Small intestine (tissue), 7 donors: ENCODE measurements around the gene NPB. TPM values are rescaled to one million over a fixed set of nuclear protein-coding genes. Genes with fewer than 3 reads are reported as not detected.

Experiments used
- DNase-seq, 2 donors: peaks; one replicate each; pipeline versions ENCODE4 v3.0.0 to v3.0.0-alpha.2; 2013
- FAIRE-seq: peaks from 2 replicates; lab custom pipeline; 2012; peaks lifted over from hg19 to GRCh38; lab: Jason Lieb, UNC
- H3K27ac ChIP-seq, 3 donors: one replicate each; pipeline ENCODE4 v1.5.1; 2013; ENCODE audit warnings: low read length in 2 of 3, mild to moderate bottlenecking in 2 of 3, control low read depth in 1 of 3, inconsistent platforms in 1 of 3, low read depth in 1 of 3, moderate library complexity in 1 of 3
- H3K27me3 ChIP-seq, 3 donors: one replicate each; pipeline ENCODE4 v1.6.1; 2013; ENCODE audit warnings: low read length in 3 of 3, inconsistent platforms in 1 of 3; ENCODE audit not compliant: control insufficient read depth in 3 of 3, insufficient read depth in 3 of 3
- H3K36me3 ChIP-seq, 3 donors: one replicate each; pipeline ENCODE4 v1.6.1; 2013; ENCODE audit warnings: low read length in 3 of 3, inconsistent platforms in 1 of 3, low read depth in 1 of 3, mild to moderate bottlenecking in 1 of 3, moderate library complexity in 1 of 3; ENCODE audit not compliant: control insufficient read depth in 3 of 3, insufficient read depth in 2 of 3
- H3K4me1 ChIP-seq, 3 donors: one replicate each; pipeline ENCODE4 v1.6.1; 2013; ENCODE audit warnings: low read length in 2 of 3, inconsistent platforms in 1 of 3, low read depth in 1 of 3, mild to moderate bottlenecking in 1 of 3, moderate library complexity in 1 of 3; ENCODE audit not compliant: control insufficient read depth in 3 of 3, insufficient read depth in 2 of 3
- H3K4me3 ChIP-seq, 3 donors: one replicate each; pipeline ENCODE4 v1.5.1; 2013; ENCODE audit warnings: low read length in 3 of 3, control low read depth in 1 of 3, inconsistent platforms in 1 of 3, low read depth in 1 of 3, mild to moderate bottlenecking in 1 of 3, moderate library complexity in 1 of 3
- H3K9me3 ChIP-seq, 2 donors: one replicate each; pipeline ENCODE4 v1.6.1; 2013; ENCODE audit warnings: low read depth in 1 of 2, low read length in 1 of 2; ENCODE audit not compliant: control insufficient read depth in 2 of 2, insufficient read depth in 1 of 2
- WGBS, 3 donors: extraction: QIAGEN DNeasy Blood & Tissue Kit; methylation state at CpG; one replicate each; pipeline ENCODE4 v1.1.7; 2013; 5-methylcytosine and 5-hydroxymethylcytosine counted together
- polyA plus RNA-seq, 4 donors: library from polyadenylated mRNA; stranded (reverse) in 3 of 4; unstranded in 1 of 4; fragments of 200-250 nt in 3 of 4; fragments of 120-200 nt in 1 of 4; gene quantifications; one replicate each; pipeline versions ENCODE4 v1.2.1 to v1.2.3, GENCODE V29; 2013
- donor health status: healthy with polysubstance abuse.
- donor health status: control.
- donor health status: control.
- donor health status: Bipolar disorder and iron deficiency.
- donor health status: healthy.

Gene NPB
- polyA plus RNA-seq, 4 donors = 0.21 to 1.8 (median 0.59) TPM

DNA sequence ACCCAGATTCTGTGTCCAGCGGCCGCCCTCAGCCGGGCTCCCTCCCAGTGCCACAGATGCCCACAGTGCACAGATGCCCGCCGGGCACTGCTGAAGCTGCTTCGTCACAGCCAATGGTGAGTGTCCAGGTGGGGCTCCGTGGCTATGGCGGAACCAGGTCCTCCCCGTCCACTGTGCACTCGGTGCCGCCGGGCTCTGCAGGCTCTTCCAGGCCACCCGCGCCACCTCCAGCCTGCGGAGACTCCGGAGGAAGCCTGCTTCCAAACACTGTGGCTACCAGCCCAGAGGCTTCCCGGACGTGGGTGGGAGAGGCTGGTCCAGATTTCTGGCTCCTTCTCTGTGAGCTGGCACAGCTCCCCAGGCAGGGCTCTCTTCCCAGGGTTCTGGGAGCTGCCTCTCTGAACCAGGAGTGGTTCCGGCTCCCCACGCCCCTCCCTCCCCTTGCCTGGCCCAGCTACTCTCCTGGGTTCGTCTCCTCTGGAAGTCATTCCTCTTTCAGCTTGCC is 37.9 kb downstream of the NPB start:
- Histone ChIP-seq H3K36me3 (peaks cover 0 to 7% (median 0%) of the 10 kb centered on the region in 3 donors), H3K9me3 (no peaks in the 10 kb centered on the region), H3K4me1 (peaks cover 0 to 8% (median 0%) of the 10 kb centered on the region in 3 donors), H3K4me3 (no peak overlapping the region), H3K27me3 (peaks cover 0 to 14% (median 3%) of the 10 kb centered on the region in 3 donors), H3K27ac (no peak overlapping the region)
- 84 to 90% (median 85%) methylated on average over 16 to 21 of the region's 21 CpGs for WGBS, 3 donors
- DNase-seq (no peak), FAIRE-seq (no peak)

- peaks cover 0 to 14% (median 3%) of the 10 kb centered on the region in 3 donors for H3K27me3 ChIP-seq
- H3K36me3 ChIP-seq = no peaks in the 10 kb centered on the region
- H3K9me3 ChIP-seq = no peaks in the 10 kb centered on the region
- H3K4me1 ChIP-seq = peaks cover 0 to 8% (median 0%) of the 10 kb centered on the region in 3 donors
- FAIRE-seq (no peak), DNase-seq (peak in 1 of 2 donors; percentile 54)
- no peak overlapping the region for H3K4me3 ChIP-seq
- WGBS, 3 donors = 64 to 90% (median 77%) methylated on average over 51 to 56 of the region's 56 CpGs
- no peak overlapping the region for H3K27ac ChIP-seq
Measured at GRCh38 chr17:81940538-81941483, 38.8 kb downstream of the NPB start.

DNA sequence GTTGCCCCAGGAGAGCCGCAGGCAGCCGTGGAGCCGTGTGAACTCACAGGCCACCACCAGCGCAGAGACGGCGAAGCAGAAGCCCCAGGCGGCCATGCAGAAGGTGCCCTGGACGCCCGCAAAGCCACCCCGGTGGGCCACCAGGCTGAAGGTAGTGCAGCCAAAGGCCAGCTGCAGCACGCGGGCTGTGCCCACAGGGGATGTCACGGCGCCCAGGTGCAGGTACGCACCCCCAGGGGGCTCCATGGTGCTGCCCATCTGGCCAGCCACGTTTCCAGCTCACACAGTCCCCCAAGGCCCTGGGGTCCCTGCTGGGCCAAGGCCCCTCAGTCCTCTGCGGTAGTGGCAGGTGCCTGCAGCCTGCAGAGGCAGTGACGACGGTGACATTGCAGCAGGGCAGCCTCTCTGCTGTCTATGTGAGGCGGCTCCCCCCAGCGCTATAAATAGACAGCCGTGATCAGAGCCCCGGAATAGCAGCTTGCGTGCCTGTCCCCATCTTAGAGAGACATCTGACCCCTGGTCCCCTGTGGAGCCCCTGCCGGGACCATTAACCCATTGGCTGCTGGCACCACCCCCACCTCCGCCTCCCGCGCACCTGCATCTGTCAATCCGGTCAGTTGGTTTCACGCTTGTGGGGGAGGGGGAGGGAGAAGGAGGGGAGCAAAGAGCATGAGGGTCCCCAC is 39.6 kb downstream of the NPB start:
- no peak for FAIRE-seq
- Histone ChIP-seq H3K27me3 (peaks cover 0 to 14% (median 3%) of the 10 kb centered on the region in 3 donors), H3K4me1 (peaks cover 0 to 6% (median 0%) of the 10 kb centered on the region in 3 donors), H3K4me3 (peak overlapping the region in 1 of 3 donors; percentile 5), H3K9me3 (no peaks in the 10 kb centered on the region), H3K36me3 (no peaks in the 10 kb centered on the region), H3K27ac (no peak overlapping the region)
- DNase-seq = no peak
- WGBS, 3 donors = 27 to 49% (median 28%) methylated on average over 26 to 30 of the region's 30 CpGs

DNA sequence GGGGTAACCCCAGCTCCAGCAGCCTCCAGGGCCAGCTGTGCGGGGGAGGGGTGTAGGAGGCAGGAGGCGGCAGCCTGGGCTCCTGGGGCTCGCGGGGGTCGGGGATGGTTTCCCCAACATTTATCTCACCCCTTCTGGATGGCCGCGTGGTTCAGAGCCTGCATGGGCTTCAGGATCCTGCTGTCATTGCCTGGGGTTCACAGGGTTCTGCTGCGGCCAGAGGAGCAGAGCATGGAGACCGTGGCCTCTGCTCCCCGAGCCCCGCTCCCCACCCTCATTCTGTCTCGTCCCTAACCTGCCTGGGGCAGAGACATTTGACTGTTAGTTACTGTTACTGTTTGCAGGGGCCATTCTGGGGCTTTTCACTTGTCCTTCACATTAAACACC is 40.1 kb downstream of the NPB start:
- H3K27me3 ChIP-seq = peaks cover 0 to 14% (median 3%) of the 10 kb centered on the region in 3 donors
- FAIRE-seq = no peak
- no peak for DNase-seq

GRCh38 chr17:81944858-81945257 is 42.8 kb downstream of the NPB start:
- 86 to 93% (median 88%) methylated on average over 9 of the region's 9 CpGs for WGBS, 3 donors
- peaks cover 0 to 14% (median 3%) of the 10 kb centered on the region in 3 donors for H3K27me3 ChIP-seq
- H3K36me3 ChIP-seq = no peaks in the 10 kb centered on the region
- H3K9me3 ChIP-seq = no peaks in the 10 kb centered on the region
- FAIRE-seq (no peak), DNase-seq (no peak)
- no peak overlapping the region for H3K27ac ChIP-seq
- no peak overlapping the region for H3K4me3 ChIP-seq
- no peaks in the 10 kb centered on the region for H3K4me1 ChIP-seq

More for the DNA sequence above, 40.1 kb downstream of the NPB start:
- H3K36me3 ChIP-seq = no peaks in the 10 kb centered on the region
- peak overlapping the region in 1 of 3 donors; percentile 5 for H3K4me3 ChIP-seq
- no peak overlapping the region for H3K27ac ChIP-seq
- peaks cover 0 to 3% (median 0%) of the 10 kb centered on the region in 3 donors for H3K4me1 ChIP-seq
- WGBS, 3 donors = 38 to 51% (median 49%) methylated on average over 12 of the region's 12 CpGs
- no peaks in the 10 kb centered on the region for H3K9me3 ChIP-seq

- Histone ChIP-seq H3K36me3 (no peaks in the 10 kb centered on the region), H3K27me3 (peaks cover 0 to 7% (median 3%) of the 10 kb centered on the region in 3 donors), H3K4me3 (no peak within 1 kb of the TSS), H3K4me1 (no peaks in the 10 kb centered on the region), H3K27ac (no peak within 1 kb of the TSS), H3K9me3 (no peaks in the 10 kb centered on the region)
- WGBS, 3 donors = 88 to 95% (median 94%) methylated on average over 13 of the region's 13 CpGs
- DNase-seq = no peak
- no peak for FAIRE-seq
Measured at GRCh38 chr17:81947189-81947588, 45.2 kb downstream of the NPB start, which contains the start of gene MYADML2. TSS of gene MYADML2 (minus strand) at chr17:81947233. CDS start at chr17:81941741, 5,492 bp downstream.

GRCh38 chr17:81948635-81949378 is 46.8 kb downstream of the NPB start:
- Histone ChIP-seq H3K36me3 (no peaks in the 10 kb centered on the region), H3K9me3 (no peaks in the 10 kb centered on the region), H3K27ac (no peak overlapping the region), H3K4me3 (no peak overlapping the region), H3K27me3 (peaks cover 0 to 3% (median 0%) of the 10 kb centered on the region in 3 donors), H3K4me1 (no peaks in the 10 kb centered on the region)
- FAIRE-seq = no peak
- 78 to 83% (median 81%) methylated on average over 17 of the region's 17 CpGs for WGBS, 3 donors
- DNase-seq = no peak
